ENCODE data around the gene VPS35L. TPM values are rescaled to one million over a fixed set of nuclear protein-coding genes. Genes with fewer than 3 reads are reported as not detected.

VPS35L gene
- polyA plus RNA-seq, 3 donors from 2014 or later = 32.4 to 49.6 (median 46.6) TPM

- DNase-seq = no peak
- Mint-ChIP-seq H3K4me1 (peaks cover 2 to 3% of the 10 kb centered on the region in 2 donors), H3K4me3 (no peak overlapping the region), H3K27me3 (ENCODE audit: low read depth in 3 of 3) (peaks cover 0 to 3% (median 0%) of the 10 kb centered on the region in 3 donors), H3K9me3 (no peaks in the 10 kb centered on the region), H3K27ac (no peak overlapping the region), H3K36me3 (peaks cover 3 to 16% (median 5%) of the 10 kb centered on the region in 3 donors)
Measured at GRCh38 chr16:19549673-19550072, 5.8 kb upstream of the VPS35L start.

- DNase-seq = peak; percentile 6 to 15 (median 11)
- Mint-ChIP-seq H3K4me1 (peaks cover 25 to 26% of the 10 kb centered on the region in 2 donors), H3K27me3 (ENCODE audit: low read depth in 3 of 3) (peaks cover 0 to 6% (median 5%) of the 10 kb centered on the region in 3 donors), H3K4me3 (peak overlapping the region; percentile 95 to 97 (median 96)), H3K9me3 (no peaks in the 10 kb centered on the region), H3K36me3 (peaks cover 0 to 4% (median under 1%) of the 10 kb centered on the region in 3 donors), H3K27ac (peak overlapping the region; percentile 83 to 96 (median 91))
Measured at GRCh38 chr16:19555938-19556771, 652 bp downstream of the VPS35L start.

- H3K27me3 Mint-ChIP-seq (ENCODE audit: low read depth in 3 of 3) = peaks cover 0 to 7% (median 5%) of the 10 kb centered on the region in 3 donors
- H3K9me3 Mint-ChIP-seq = no peaks in the 10 kb centered on the region
- DNase-seq = peak; percentile 34 to 46 (median 39)
- no peak overlapping the region for H3K27ac Mint-ChIP-seq
- H3K36me3 Mint-ChIP-seq = peaks cover 0 to 6% (median 0%) of the 10 kb centered on the region in 3 donors
- no peak overlapping the region for H3K4me3 Mint-ChIP-seq
- peaks cover 26 to 28% of the 10 kb centered on the region in 2 donors for H3K4me1 Mint-ChIP-seq
Measured at GRCh38 chr16:19559242-19559910, 3.9 kb downstream of the VPS35L start.

GRCh38 chr16:19560078-19560477, 4.6 kb downstream of the VPS35L start:
- H3K27me3 Mint-ChIP-seq (ENCODE audit: low read depth in 3 of 3) = peaks cover 0 to 6% (median 5%) of the 10 kb centered on the region in 3 donors
- H3K9me3 Mint-ChIP-seq = no peaks in the 10 kb centered on the region
- H3K36me3 Mint-ChIP-seq = peaks cover 0 to 6% (median 0%) of the 10 kb centered on the region in 3 donors
- no peak overlapping the region for H3K27ac Mint-ChIP-seq
- H3K4me1 Mint-ChIP-seq = peaks cover 21 to 22% of the 10 kb centered on the region in 2 donors
- no peak for DNase-seq
- no peak overlapping the region for H3K4me3 Mint-ChIP-seq

GRCh38 chr16:19563377-19563776, 7.9 kb downstream of the VPS35L start:
- peaks cover 5 to 7% of the 10 kb centered on the region in 2 donors for H3K4me1 Mint-ChIP-seq
- H3K27ac Mint-ChIP-seq = peak overlapping the region in 1 of 6 donors; percentile 1
- DNase-seq = no peak
- no peaks in the 10 kb centered on the region for H3K9me3 Mint-ChIP-seq
- peaks cover 0 to 3% (median 0%) of the 10 kb centered on the region in 3 donors for H3K27me3 Mint-ChIP-seq (ENCODE audit: low read depth in 3 of 3)
- peaks cover 5 to 14% (median 6%) of the 10 kb centered on the region in 3 donors for H3K36me3 Mint-ChIP-seq
- H3K4me3 Mint-ChIP-seq = no peak overlapping the region

GRCh38 chr16:19566362-19566761, 10.9 kb downstream of the VPS35L start:
- Mint-ChIP-seq H3K4me1 (peaks cover 0 to 5% of the 10 kb centered on the region in 2 donors), H3K27ac (peak overlapping the region in 1 of 6 donors; percentile 56), H3K4me3 (no peak overlapping the region), H3K9me3 (no peaks in the 10 kb centered on the region), H3K36me3 (peaks cover 8 to 21% (median 10%) of the 10 kb centered on the region in 3 donors), H3K27me3 (ENCODE audit: low read depth in 3 of 3) (peaks cover 0 to 3% (median 0%) of the 10 kb centered on the region in 3 donors)
- DNase-seq = no peak

GRCh38 chr16:19567560-19567959, 12.1 kb downstream of the VPS35L start:
- Mint-ChIP-seq H3K4me1 (peaks cover 0 to 2% of the 10 kb centered on the region in 2 donors), H3K4me3 (no peak overlapping the region), H3K27ac (no peak overlapping the region), H3K36me3 (peaks cover 8 to 21% (median 10%) of the 10 kb centered on the region in 3 donors), H3K9me3 (no peaks in the 10 kb centered on the region), H3K27me3 (ENCODE audit: low read depth in 3 of 3) (peaks cover 0 to 3% (median 0%) of the 10 kb centered on the region in 3 donors)
- no peak for DNase-seq

- no peak for DNase-seq
- Mint-ChIP-seq H3K27me3 (ENCODE audit: low read depth in 3 of 3) (no peaks in the 10 kb centered on the region), H3K4me1 (no peaks in the 10 kb centered on the region), H3K4me3 (no peak overlapping the region), H3K27ac (no peak overlapping the region), H3K36me3 (peaks cover 35 to 44% (median 35%) of the 10 kb centered on the region in 3 donors), H3K9me3 (no peaks in the 10 kb centered on the region)
Measured at GRCh38 chr16:19573997-19574396, 18.5 kb downstream of the VPS35L start.

GRCh38 chr16:19574615-19575014, 19.1 kb downstream of the VPS35L start:
- no peaks in the 10 kb centered on the region for H3K9me3 Mint-ChIP-seq

GRCh38 chr16:19578378-19578971, 23.0 kb downstream of the VPS35L start:
- Mint-ChIP-seq H3K4me1 (no peaks in the 10 kb centered on the region), H3K9me3 (no peaks in the 10 kb centered on the region), H3K27ac (no peak overlapping the region), H3K4me3 (no peak overlapping the region), H3K36me3 (peaks cover 48 to 70% (median 49%) of the 10 kb centered on the region in 3 donors), H3K27me3 (ENCODE audit: low read depth in 3 of 3) (peaks cover 0 to 1% (median 0%) of the 10 kb centered on the region in 3 donors)
- no peak for DNase-seq

More at GRCh38 chr16:19574615-19575014, 19.1 kb downstream of the VPS35L start:
- no peak for DNase-seq
- H3K4me1 Mint-ChIP-seq = no peaks in the 10 kb centered on the region
- H3K4me3 Mint-ChIP-seq = no peak overlapping the region
- H3K27ac Mint-ChIP-seq = no peak overlapping the region
- H3K36me3 Mint-ChIP-seq = peaks cover 35 to 45% (median 35%) of the 10 kb centered on the region in 3 donors
- no peaks in the 10 kb centered on the region for H3K27me3 Mint-ChIP-seq (ENCODE audit: low read depth in 3 of 3)

GRCh38 chr16:19582050-19582831, 26.7 kb downstream of the VPS35L start:
- DNase-seq = no peak
- no peak overlapping the region for H3K27ac Mint-ChIP-seq
- H3K9me3 Mint-ChIP-seq = no peaks in the 10 kb centered on the region
- peaks cover 0 to 1% (median 0%) of the 10 kb centered on the region in 3 donors for H3K27me3 Mint-ChIP-seq (ENCODE audit: low read depth in 3 of 3)
- H3K36me3 Mint-ChIP-seq = peaks cover 39 to 57% (median 46%) of the 10 kb centered on the region in 3 donors
- no peaks in the 10 kb centered on the region for H3K4me1 Mint-ChIP-seq
- no peak overlapping the region for H3K4me3 Mint-ChIP-seq

GRCh38 chr16:19583665-19584300, 28.3 kb downstream of the VPS35L start:
- DNase-seq = no peak
- no peaks in the 10 kb centered on the region for H3K4me1 Mint-ChIP-seq
- no peak overlapping the region for H3K27ac Mint-ChIP-seq
- H3K4me3 Mint-ChIP-seq = no peak overlapping the region
- peaks cover 38 to 53% (median 39%) of the 10 kb centered on the region in 3 donors for H3K36me3 Mint-ChIP-seq
- H3K27me3 Mint-ChIP-seq (ENCODE audit: low read depth in 3 of 3) = peaks cover 0 to 1% (median 0%) of the 10 kb centered on the region in 3 donors
- no peaks in the 10 kb centered on the region for H3K9me3 Mint-ChIP-seq
